ENCODE measurements around the gene MUSTN1. TPM values are rescaled to one million over a fixed set of nuclear protein-coding genes. Genes with fewer than 3 reads are reported as not detected.

Gene MUSTN1
- total and polyA plus RNA-seq, 8 donors, result 0.42 to 63.7 (median 0.55) TPM; not detected in 3

DNA sequence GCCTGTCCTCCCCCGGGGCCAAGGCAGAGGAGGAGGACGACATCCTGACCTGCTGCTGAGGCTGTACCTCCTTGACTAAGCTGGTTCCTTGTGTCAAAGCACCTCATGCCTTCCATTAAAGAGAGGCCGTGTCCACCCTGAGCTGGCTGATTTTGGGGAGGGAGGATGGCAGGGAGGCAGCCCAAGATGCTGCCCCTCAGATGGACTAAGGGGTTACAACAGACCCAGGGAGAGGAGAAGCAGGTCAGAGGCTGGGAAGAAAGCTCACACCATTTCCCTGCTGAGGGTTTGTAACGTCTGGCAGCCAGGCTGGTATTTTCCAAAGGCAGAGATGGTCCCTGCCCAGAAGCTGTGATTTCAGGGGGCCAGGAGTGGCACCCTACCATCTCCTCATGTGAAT lies 42.9 kb downstream of the MUSTN1 start:
- Histone ChIP-seq H3K9me3 (no peaks in the 10 kb centered on the region), H3K27ac (no peak overlapping the region), H3K27me3 (no peaks in the 10 kb centered on the region), H3K4me1 (peaks cover 0 to 3% (median 0%) of the 10 kb centered on the region in 3 donors), H3K4me3 (no peak overlapping the region), H3K36me3 (no peaks in the 10 kb centered on the region)
- intact Hi-C loops (cut with DNase I), result no loop called here
- ATAC-seq (no peak), DNase-seq (peak in 1 of 6 donors; percentile 20), FAIRE-seq (no peak)
- WGBS, 2 donors, result 69 to 83% methylated on average over 4 of the region's 4 CpGs
- no peak for TF ChIP-seq CTCF (IDR thresholded peaks at IDR 0.05)

- Histone ChIP-seq H3K9me3 (no peaks in the 10 kb centered on the region), H3K27me3 (no peaks in the 10 kb centered on the region), H3K4me3 (no peak overlapping the region), H3K36me3 (no peaks in the 10 kb centered on the region), H3K27ac (no peak overlapping the region), H3K4me1 (peaks cover 0 to 3% (median 0%) of the 10 kb centered on the region in 3 donors)
- WGBS, 2 donors, result 81 to 83% methylated on average over 12 of the region's 12 CpGs
- intact Hi-C loops (cut with DNase I), result no loop called here
- TF ChIP-seq CTCF (IDR thresholded peaks at IDR 0.05), result no peak
- FAIRE-seq (no peak), DNase-seq (peak in 1 of 6 donors; percentile 39), ATAC-seq (no peak)
Observed at GRCh38 chr3:52791366-52791765, 43.5 kb downstream of the MUSTN1 start.

GRCh38 chr3:52790741-52791140 lies 44.1 kb downstream of the MUSTN1 start:
- ATAC-seq (no peak), FAIRE-seq (no peak), DNase-seq (peak in 1 of 6 donors; percentile 36)
- no peak overlapping the region for H3K4me3 ChIP-seq
- no peak overlapping the region for H3K27ac ChIP-seq
- H3K36me3 ChIP-seq, result no peaks in the 10 kb centered on the region
- H3K27me3 ChIP-seq, result no peaks in the 10 kb centered on the region
- 84 to 91% methylated on average over 13 of the region's 13 CpGs for WGBS, 2 donors
- TF ChIP-seq CTCF (IDR thresholded peaks at IDR 0.05), result no peak
- intact Hi-C loops (cut with DNase I), result no loop called here
- peaks cover 0 to 3% (median 0%) of the 10 kb centered on the region in 3 donors for H3K4me1 ChIP-seq
- H3K9me3 ChIP-seq, result no peaks in the 10 kb centered on the region

DNA sequence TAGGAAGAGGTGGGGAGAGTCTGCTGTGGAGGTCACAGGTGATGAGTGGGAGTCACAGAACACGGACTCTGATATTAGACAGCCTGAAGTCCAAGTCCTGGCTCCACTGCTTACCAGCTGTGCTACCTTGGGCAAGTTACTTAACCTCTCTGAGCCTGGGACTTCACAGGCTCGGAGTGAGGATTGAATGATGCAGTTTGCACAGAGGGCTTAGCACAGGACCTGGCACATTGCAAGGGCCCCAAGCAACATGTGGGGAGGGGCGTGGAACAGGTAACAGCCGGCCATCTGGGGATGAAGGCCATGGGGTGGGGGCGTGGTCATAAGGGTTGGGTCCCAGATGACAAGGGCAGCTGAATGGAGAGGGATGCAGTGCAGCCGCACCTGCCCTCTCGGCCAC lies 44.5 kb downstream of the MUSTN1 start:
- H3K4me1 ChIP-seq, result peaks cover 0 to 2% (median 0%) of the 10 kb centered on the region in 3 donors
- peak in 1 of 6 donors; percentile 32 for DNase-seq
- no peak overlapping the region for H3K27ac ChIP-seq
- WGBS, 2 donors, result 72 to 73% methylated on average over 7 of the region's 7 CpGs
- intact Hi-C loops (cut with DNase I), result no loop called here
- no peak for FAIRE-seq
- H3K9me3 ChIP-seq, result no peaks in the 10 kb centered on the region
- TF ChIP-seq CTCF (IDR thresholded peaks at IDR 0.05), result no peak
- ATAC-seq, result no peak
- H3K27me3 ChIP-seq, result no peaks in the 10 kb centered on the region
- H3K4me3 ChIP-seq, result no peak overlapping the region
- H3K36me3 ChIP-seq, result no peaks in the 10 kb centered on the region

DNA sequence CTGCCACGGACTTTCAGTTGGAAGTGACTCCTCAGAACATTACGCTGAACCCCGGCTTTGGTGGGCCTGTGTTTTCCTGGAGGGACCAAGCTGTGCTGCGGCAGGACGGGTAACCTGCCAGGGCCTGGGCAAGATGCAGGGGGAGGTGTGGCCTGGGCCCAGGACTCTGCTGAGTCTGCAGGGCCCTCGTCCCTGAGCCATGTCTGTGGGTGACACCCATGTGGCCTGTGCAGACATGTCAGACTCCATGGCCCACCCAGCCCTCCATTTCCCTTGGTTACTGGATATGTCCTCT lies 45.1 kb downstream of the MUSTN1 start:
- WGBS, 2 donors, result 87 to 93% methylated on average over 6 of the region's 6 CpGs
- FAIRE-seq, result no peak
- Histone ChIP-seq H3K27me3 (no peaks in the 10 kb centered on the region), H3K36me3 (no peaks in the 10 kb centered on the region), H3K4me1 (no peaks in the 10 kb centered on the region), H3K4me3 (no peak overlapping the region), H3K9me3 (no peaks in the 10 kb centered on the region), H3K27ac (no peak overlapping the region)
- no peak for ATAC-seq
- intact Hi-C loops (cut with DNase I), result no loop called here
- DNase-seq, result peak in 1 of 6 donors; percentile 44
- TF ChIP-seq CTCF (IDR thresholded peaks at IDR 0.05), result no peak
